HG03108 (cell line): ENCODE measurements around the gene CHN2.

Source experiments
- ATAC-seq: cut with Tn5 transposase; IDR thresholded peaks from one replicate; pipeline ENCODE4 v1.9.1; 2021; ENCODE audit warnings: moderate library complexity; ENCODE audit not compliant: unreplicated experiment

The CHN2 gene

DNA sequence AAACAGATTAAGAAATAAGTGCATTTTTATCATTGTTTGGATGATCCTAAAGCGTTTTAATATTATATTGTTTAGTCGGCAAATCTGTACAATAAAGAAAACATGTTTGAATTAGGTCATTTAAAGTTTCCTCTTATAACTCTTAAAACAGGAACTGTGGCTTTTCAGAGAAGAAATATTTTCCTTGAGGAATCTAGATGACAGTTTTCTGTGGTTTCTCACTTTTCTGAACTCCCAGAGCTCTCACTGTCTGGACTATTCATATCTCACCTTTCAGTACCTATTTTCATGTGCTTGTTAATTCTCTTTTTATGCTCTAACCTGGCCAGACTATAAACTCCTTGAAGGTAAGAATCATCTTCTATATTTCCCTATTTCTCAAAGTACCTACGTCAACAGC, 135.1 kb downstream of the CHN2 start:
- no peak for ATAC-seq

DNA sequence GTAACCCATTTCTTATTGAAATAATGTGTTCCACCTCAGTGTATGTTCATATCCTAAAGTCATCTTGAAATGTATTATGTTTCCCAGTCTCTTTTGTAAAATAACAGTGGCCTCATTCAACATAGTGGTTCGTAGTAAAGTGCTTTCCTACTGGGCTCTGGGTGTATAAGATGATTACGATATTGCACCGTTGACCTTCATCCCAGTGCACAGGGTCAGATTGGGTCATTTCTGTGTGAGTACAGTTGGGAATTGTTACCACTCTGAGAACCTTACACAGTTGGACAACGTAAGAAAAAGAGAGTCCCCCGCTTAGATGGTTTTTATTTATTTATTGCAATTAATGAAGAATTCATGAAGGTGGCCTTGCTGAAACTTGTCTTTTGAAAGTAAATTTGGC, 135.6 kb downstream of the CHN2 start:
- ATAC-seq: no peak

DNA sequence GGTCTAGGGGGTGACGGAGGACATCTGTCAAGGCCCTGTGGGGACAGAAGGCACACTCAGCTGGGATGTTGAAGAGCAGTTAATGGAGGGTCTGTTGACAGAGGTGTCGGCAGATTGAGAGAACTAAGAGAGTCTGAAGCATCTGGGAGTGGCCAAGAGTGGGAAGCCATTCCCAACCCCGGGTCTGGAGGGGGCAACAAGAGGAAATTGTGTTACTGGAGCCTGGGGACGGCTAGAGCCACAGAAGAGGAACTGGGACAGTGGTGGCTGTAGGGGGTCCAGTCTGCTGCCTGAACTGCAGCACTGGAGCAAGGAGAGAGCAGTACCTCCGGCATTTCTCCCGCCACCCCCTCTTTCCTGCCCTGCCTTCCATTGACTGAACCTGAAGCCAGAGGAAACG, 136.6 kb downstream of the CHN2 start:
- no peak for ATAC-seq

DNA sequence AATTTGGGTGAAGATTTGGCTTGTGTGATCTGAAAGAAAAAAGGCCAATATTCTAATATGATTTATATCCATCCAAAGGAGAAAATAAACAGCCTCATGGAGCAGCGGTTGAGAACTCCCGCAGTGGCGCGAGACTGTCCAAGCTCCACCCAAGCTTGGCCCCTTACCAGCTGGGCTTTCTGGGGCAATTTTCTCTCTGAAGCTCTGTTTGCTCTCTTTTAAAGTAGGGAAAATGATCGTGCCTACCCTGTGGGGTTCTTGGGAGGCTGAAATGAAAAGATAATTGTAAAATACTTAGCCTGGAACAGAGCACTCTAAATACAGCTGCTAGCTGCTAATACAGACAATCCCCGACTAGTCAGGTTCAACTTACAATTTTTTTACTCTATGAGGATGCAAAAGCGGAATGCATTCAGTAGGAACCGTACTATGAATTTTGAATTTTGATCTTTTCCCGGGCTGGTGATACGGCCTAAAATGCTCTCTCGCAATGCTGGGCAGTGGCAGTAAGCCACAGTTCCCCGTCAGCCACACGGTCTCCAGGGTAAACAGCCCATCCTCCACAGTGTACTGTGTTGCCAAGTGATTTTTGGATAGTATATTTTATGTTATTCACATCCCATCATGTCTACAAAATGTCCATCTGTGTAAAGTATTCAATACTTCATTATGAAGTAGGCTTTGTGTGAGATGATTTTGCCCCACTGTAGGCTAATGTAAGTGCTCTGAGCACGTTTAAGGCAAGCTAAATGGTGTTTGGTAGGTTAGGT, 137.7 kb downstream of the CHN2 start:
- ATAC-seq: no peak

DNA sequence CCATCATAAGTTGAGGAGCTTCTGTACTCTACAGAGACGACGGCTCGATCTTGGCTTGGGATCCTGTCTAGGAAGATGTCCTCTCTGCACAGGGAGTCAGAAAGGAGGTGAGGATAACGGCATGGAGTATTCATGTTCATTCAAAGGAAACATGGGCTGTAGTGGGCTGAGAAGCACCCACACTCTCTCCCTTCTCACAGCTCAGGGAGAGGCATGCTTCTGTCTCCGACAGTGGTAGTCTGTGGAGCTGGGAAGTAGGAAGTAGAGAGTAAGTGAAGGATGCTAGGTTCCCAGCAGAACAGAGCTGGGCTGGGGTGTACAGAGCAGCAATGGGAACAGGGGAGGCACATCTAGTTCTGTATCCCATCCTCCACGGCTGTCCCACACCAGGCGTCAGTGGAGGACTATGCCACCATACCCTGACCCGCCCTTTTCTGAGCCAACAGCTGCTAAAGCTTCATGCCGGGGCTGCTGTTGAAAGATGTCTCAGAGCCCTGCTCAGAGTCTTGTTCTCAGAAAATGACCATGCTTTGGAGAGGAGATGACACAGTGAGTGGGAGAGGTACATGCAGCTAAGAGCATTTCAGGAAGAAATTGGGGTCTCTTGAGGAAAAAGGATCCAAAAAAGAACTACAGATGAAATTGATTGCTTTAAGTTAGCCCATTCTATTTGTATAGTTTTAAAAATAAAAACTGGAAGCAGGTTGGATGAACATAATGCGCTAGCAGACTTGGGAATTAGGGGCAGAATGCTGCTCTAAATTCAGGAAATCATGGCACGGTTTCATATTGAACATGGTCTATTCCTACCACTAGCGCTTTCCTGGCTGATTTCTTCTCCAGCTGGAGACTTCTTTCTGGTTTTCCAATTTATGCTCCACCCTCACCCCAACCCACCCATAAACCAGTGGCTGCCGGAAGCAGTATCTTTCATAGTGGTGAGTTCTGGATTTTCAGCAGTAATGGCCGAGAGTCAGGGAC, 138.6 kb downstream of the CHN2 start:
- no peak for ATAC-seq

DNA sequence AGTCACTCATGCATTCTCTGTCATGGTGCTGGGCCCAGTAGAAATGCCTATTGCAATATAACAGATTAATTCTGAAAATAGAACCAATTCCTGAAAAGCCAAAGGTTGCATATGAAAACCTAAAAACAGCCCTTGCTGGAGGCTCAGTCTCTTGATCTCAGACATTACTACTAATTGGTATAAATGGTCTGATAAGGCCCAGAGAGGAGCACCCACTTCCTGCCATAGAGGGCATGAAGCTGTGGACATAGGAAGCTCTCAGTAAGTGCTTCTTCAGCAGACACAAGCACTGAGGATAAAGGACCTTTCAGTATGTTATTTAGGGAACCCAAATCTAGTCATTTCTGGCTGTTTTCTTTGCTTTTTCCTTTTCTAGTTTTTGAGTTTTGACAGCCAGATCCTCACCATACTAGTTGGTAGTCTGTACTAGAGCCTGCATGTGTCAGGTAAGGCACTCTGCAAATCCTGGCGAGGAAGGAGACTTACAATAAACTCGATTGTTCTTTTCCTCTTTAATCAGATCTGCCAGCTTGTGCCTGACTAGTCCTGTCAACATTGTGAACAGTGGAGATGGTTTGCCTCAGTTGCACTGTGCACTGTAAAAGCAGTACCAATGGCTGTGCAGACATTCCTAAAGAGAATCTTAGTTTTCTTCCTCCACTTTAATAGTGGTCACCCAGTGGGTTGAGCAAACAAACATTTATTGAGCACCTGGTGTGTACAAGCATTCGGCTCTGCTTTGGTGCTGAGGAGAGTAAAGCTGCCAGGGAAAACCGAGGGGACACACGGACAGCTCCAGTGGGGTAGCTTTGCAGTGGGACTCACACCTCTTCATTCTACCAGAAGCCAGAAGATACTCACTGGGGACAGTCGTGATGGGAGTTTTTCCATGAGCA, 140.9 kb downstream of the CHN2 start:
- ATAC-seq: no peak

DNA sequence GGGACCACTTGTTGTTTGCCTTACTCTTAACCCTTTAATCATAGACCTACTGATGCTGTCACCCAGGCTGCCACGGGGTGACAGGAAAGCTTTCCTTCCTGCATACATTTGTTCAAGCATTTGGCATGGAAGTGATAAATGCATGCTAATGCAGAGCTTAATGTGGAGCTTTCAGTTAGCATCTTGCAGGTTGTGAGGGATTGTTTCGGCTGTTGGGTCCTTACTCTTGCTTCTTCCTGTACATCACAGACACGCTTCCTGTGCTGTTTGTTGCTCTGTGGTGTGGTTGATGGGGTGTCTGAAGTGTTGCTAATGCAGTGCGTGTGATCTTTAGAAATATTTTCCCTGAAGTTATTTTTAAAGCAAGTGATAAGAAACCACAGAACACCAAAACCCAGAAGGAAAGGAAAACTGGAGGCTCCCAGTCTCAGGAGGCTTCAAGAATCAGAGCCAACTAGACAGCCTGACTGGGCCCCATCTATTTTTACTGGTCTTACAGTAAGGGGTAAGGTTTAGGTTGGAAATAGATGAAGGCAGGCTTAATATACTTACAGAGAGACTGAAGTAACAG, 143.1 kb downstream of the CHN2 start:
- ATAC-seq: no peak

DNA sequence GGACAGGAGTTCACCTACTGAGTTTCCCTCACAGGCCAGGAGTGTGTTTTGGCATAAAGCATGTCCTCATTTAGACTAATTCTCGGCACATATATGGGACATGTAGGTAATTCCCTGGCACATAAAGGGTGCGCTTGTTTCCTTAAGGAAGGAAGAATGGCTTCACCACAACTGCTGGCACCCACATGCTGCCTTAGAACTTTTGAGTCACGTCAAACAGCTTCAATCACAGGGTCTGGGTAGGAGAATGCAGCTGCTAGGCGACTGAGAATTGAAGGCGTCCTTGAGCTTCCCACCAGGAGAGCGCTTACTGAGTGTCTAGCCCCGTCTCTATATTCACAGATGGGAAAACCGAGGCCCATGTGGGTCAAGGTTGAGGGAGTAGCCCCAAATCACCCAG, 146.1 kb downstream of the CHN2 start:
- ATAC-seq: no peak

DNA sequence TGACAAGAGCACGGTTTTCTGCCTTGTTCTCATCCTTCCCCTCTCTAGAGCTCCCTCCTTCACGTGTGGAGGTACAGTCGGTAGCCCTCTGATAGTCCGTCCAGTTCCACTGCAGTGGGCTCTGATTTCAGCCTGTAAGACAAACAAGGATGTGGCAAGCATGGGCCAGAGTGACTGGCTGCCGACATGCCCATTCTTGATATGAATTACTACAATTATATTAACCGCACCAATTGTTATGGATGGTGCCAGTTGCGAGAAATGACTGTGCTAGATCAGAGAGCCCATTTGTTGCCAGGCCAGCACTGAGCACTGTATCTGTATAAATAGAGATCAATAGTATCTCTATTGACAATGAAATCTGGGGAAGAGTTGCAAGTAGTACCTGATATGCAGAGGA, 146.6 kb downstream of the CHN2 start:
- ATAC-seq: no peak

DNA sequence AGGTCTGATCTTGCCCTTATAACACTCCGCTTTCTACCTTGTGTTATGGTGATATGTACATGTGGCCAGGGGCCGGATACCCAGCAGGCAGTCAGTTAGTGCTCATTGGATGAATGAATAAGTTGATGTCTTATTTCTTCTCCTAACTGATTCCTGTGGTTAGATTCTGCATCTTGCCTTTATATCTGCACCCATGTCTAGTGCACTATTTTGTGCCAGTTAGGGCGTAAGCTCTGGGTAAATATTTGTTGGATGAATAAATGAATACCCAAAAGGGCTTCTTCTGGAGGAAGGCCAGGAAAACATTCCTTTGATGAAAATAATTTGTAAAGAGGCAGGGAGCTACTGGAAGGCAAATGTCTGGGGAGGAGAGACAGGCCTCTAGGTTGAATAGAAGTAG, 148.2 kb downstream of the CHN2 start:
- no peak for ATAC-seq

DNA sequence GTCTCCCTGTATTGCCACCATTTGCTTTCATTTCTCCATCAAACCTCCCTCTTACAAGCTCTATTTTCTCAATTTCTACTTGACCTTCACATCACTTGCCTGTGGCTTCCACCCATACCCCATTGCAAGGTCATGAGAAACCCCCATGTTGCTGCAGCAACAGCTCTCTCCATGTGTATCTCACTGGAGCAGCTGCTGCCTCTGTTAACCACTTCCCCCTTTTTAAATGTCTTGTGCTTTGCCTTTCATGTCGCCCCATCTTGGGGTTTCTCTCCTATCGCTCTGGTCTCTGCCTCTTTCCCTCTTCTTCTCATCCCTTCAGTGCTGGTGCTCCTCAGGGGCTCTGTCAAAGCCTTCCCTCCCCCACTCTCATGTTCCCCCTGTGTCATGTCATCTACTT, 148.8 kb downstream of the CHN2 start:
- no peak for ATAC-seq

DNA sequence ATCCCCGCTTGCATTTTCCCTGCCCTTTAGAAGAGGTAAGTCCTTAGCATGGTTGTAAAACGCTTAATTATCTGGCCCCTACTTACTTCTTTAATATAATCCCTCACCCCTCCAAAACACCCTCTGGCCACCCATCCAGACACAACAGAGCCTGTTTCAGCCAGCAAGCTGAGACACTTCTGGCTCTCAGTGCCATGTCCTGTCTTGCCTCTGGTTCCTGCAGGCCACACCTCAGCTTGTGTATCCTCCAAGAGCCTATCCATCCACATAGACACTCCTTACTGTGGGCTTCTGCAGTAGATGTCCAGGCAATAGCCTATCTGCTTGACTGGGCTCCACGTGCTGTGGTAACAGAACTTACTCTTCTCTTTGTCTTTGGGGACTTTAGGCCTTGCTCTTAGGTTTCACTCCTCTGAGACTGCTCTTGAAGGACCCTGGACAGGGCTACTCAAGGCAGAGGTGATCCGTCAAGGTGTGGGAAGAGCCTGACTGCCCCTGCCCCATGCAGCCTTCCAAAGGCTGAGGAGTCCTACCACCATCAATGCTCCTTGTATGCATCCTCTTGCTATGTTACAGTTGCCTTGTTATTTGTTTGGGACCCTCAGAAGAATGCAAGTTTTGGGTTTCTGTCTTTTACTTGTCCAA, 149.9 kb downstream of the CHN2 start:
- no peak for ATAC-seq

DNA sequence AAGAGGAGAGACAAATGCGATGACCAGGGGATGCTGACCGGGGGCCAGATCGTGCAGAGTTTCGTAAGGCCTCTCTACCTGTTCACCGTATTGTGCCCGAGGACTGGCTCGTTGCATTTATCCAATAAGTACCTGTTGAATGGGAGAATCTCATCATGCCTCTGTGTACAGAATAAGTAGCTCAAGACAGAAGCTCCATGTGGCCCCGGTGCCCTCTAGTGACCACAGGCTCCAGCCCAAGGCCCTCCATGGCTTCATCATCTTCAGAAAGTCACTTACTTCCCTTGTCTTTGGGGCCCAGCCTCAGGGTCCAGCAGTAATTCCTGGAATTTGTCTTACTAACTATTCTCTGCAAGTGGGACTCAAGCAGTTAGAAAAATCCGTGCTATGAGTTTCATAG, 151.0 kb downstream of the CHN2 start:
- ATAC-seq: no peak

DNA sequence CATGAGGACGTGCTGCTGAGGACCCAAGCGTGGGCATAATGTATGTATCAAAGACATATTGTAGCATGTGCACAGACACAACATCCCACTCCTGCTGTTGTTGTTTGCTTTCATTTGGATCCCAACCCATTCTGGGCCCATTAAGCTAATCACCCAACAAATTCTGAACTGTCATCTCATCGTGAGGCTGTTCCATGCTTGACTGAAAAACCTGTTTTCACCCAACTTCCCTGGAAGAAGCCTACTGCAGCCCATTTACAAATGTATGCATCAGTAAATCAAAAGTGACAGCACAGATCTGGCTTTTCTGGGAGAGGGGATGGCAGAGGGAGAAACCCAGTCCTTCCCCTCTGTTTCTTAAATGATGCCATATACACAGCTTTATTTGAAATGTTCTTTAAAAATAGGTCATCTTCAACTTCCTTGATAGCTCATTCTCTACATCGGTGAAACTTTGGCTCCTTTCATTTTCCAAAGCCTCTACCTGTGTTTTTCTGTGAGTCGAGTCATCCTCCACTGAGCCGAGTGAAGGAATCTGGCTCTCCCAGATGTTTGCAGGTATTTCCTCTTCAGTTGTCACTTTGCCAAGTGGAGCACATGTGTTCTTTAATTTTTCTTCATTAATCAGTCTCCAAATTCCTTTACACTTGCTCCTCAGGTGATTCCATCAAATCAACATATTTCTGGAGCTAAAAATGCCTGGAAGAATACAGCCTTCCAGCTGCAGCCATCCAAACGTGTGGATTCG, 151.8 kb downstream of the CHN2 start:
- ATAC-seq: no peak

DNA sequence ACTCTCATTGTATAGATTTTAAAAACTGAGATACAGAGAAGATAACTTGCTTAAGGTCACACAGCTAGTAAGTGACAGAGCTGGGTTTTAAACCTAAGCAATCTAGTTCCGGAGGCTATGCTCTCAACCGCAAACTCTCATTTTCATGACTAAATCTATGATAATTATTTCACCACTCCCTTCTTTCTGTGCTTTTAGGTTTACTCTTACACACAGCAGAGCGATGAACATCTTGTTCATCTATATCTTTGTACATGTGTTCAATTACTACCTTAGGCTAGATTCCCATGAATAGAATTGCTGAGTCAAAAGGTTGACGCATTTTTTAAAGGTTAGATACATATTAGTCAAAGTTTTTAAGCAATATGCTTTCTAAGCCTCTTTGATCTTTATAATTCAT, 154.8 kb downstream of the CHN2 start:
- no peak for ATAC-seq

DNA sequence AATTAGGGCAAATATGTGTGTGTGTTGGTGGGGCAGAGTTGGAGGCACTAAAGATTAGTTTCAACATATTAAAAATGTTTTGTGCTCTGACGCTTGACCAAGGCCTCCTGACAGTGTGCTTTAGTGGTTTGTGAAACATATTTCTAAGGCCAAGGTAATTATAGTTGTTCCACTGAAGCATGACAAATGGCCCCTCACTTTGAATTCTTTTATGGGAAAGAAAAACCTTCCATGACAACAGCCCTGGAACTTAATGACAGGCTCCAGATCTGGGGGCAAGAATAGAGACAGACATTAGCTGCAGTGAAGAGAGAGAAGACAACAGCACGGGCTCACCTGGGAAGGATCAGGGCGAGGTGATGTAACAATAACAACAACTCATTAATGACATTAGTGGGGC, 155.8 kb downstream of the CHN2 start:
- no peak for ATAC-seq

DNA sequence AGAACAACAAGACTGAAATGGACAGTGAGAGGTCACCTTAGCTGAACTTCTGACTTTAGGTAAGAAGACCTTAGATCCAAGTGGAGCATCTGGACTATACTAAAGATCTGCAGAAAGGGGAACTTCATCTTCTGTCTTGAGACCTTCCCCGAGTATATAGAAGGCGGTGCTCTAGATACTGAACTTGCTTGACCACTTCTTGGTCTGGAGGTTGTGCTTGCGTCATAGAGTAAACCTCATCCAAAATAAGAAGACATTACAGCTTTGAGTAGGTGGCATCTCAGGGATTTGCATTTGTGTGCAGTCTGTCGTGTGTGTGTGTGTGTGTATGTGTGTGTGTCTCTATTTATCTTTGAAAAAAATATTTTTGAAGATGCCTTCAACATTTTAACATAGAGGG, 157.5 kb downstream of the CHN2 start:
- ATAC-seq: no peak

DNA sequence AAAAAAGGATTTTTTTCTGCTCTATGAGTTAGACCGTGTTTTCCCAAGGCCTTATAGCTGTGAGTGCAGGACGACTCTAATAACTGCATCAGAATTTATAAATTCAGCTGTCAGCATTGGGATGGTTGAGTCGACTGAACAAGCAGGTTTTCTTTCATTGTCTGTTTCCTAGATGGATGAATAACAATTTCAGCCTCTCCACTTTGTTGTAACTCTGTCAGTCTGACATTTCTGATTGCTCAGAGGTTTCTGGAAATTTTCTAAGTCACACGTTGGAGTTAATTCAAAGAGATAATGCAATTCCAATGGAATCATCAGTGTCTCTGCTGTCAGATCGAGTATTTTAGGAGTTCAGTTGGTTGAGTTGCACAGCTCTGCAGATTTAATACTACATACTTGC, 159.2 kb downstream of the CHN2 start:
- ATAC-seq: no peak

DNA sequence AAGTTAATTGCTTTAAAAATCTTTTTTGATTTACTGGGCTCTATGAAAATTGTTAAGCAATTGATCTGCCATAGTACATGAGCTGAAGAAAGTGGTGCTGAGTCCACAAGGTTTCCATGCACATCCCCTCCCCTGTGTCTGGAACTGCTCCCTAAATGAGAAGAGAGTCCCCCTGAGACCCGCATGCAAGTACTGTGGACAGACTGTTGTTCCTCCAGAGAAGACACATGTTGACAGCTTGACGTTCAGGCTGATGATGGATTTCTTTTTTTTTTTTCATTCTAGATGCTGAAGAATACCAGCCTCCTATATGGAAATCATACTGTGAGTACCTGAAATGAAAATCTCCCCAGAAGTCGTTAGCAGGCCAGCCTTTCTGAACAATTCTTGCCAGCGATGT, 159.8 kb downstream of the CHN2 start:
- ATAC-seq: no peak

DNA sequence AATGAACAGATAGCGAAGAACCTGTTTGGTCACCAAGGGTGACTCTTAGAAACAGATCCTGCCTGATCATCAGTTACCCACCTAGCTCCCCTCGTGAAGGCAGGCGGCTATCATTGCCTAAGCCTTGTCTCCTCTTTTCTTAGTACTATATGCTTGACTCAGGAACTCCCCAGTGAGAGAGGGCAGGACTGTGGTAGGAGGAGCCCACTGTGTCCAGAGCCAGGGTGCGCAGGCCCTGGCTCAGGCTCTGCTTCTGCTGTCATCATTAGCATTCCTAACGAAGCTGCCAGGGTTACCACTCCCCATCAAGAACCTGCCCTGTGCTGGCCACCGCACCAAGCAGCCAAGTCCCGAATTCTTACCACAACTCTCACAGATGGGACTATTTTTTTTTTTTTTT, 160.8 kb downstream of the CHN2 start:
- no peak for ATAC-seq
